GM06990 (cell line): ENCODE measurements around the gene PCDHA9.
"Not testable (repeated sequence)": the region's sequence is repeated elsewhere in the genome, so short reads cannot be mapped to it uniquely, and the experiment has no call there.

Experiments
- DNase-seq: peaks from one replicate; pipeline ENCODE4 v3.0.0-alpha.2; 2011; ENCODE audit not compliant: insufficient read length; ENCODE audit errors: extremely low read depth
- H3K27me3 ChIP-seq: replicated peaks from 2 replicates; pipeline ENCODE4 v1.6.0; 2011; ENCODE audit warnings: low read length; ENCODE audit not compliant: control insufficient read depth, insufficient read depth
- H3K36me3 ChIP-seq: 2 replicates; pipeline ENCODE4 v1.5.1; 2011; ENCODE audit warnings: low read length; ENCODE audit not compliant: control insufficient read depth, insufficient read depth
- H3K4me3 ChIP-seq: replicated peaks from 2 replicates; pipeline ENCODE4 v1.5.1; 2011; ENCODE audit warnings: low read depth, mild to moderate bottlenecking, control low read depth, low read length
- TF ChIP-seq, protein P1 (sequence below): IDR thresholded peaks from 2 replicates; pipeline ENCODE4 v1.5.1; 2011; ENCODE audit warnings: low read length, control low read depth, mild to moderate bottlenecking, inconsistent platforms; ENCODE audit not compliant: insufficient read depth, poor library complexity, severe bottlenecking

Gene PCDHA9

DNA sequence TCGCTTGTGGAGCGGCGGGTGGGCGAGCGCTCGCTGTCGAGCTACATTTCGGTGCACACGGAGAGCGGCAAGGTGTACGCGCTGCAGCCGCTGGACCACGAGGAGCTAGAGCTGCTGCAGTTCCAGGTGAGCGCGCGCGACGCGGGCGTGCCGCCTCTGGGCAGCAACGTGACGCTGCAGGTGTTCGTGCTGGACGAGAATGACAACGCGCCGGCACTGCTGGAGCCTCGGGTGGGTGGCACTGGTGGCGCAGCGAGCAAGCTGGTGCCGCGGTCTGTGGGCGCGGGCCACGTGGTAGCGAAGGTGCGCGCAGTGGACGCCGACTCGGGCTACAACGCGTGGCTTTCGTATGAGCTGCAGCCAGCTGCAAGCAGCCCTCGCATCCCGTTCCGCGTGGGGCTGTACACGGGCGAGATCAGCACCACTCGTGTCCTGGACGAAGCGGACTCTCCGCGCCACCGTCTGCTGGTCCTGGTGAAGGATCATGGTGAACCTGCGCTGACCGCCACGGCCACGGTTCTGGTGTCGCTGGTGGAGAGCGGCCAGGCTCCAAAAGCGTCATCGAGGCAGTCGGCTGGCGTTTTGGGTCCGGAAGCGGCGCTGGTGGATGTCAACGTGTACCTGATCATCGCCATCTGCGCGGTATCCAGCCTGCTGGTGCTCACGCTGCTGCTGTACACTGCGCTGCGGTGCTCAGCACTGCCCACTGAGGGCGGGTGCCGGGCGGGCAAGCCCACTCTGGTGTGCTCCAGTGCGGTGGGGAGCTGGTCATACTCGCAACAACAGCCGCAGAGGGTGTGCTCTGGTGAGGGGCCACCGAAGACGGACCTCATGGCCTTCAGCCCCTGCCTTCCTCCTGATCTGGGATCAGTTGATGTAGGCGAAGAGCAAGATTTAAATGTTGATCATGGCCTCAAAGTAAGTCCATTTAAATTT is 5.1 kb upstream of the PCDHA9 start:
- DNase-seq, result no peak
- H3K36me3 ChIP-seq, result no peaks in the 10 kb centered on the region
- no peaks in the 10 kb centered on the region for H3K27me3 ChIP-seq
- no peak overlapping the region for H3K4me3 ChIP-seq
- TF ChIP-seq, protein P1, sequence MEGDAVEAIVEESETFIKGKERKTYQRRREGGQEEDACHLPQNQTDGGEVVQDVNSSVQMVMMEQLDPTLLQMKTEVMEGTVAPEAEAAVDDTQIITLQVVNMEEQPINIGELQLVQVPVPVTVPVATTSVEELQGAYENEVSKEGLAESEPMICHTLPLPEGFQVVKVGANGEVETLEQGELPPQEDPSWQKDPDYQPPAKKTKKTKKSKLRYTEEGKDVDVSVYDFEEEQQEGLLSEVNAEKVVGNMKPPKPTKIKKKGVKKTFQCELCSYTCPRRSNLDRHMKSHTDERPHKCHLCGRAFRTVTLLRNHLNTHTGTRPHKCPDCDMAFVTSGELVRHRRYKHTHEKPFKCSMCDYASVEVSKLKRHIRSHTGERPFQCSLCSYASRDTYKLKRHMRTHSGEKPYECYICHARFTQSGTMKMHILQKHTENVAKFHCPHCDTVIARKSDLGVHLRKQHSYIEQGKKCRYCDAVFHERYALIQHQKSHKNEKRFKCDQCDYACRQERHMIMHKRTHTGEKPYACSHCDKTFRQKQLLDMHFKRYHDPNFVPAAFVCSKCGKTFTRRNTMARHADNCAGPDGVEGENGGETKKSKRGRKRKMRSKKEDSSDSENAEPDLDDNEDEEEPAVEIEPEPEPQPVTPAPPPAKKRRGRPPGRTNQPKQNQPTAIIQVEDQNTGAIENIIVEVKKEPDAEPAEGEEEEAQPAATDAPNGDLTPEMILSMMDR, result no peak

DNA sequence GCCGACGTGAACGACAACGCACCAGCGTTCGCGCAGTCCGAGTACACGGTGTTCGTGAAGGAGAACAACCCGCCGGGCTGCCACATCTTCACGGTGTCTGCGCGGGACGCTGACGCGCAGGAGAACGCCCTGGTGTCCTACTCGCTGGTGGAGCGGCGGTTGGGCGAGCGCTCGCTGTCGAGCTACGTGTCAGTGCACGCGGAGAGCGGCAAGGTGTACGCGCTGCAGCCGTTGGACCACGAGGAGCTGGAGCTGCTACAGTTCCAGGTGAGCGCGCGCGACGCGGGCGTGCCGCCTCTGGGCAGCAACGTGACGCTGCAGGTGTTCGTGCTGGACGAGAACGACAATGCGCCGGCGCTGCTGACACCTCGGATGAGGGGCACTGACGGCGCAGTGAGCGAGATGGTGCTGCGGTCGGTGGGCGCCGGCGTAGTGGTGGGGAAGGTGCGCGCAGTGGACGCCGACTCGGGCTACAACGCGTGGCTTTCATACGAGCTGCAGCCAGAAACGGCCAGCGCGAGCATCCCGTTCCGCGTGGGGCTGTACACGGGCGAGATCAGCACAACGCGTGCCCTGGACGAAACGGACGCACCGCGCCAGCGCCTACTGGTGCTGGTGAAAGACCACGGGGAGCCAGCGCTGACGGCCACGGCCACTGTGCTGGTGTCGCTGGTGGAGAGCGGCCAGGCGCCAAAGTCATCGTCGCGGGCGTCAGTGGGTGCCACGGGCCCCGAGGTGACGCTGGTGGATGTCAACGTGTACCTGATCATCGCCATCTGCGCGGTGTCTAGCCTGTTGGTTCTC is 1.9 kb downstream of the PCDHA9 start:
- not testable (repeated sequence) for H3K27me3 ChIP-seq, H3K36me3 ChIP-seq, H3K4me3 ChIP-seq, DNase-seq

DNA sequence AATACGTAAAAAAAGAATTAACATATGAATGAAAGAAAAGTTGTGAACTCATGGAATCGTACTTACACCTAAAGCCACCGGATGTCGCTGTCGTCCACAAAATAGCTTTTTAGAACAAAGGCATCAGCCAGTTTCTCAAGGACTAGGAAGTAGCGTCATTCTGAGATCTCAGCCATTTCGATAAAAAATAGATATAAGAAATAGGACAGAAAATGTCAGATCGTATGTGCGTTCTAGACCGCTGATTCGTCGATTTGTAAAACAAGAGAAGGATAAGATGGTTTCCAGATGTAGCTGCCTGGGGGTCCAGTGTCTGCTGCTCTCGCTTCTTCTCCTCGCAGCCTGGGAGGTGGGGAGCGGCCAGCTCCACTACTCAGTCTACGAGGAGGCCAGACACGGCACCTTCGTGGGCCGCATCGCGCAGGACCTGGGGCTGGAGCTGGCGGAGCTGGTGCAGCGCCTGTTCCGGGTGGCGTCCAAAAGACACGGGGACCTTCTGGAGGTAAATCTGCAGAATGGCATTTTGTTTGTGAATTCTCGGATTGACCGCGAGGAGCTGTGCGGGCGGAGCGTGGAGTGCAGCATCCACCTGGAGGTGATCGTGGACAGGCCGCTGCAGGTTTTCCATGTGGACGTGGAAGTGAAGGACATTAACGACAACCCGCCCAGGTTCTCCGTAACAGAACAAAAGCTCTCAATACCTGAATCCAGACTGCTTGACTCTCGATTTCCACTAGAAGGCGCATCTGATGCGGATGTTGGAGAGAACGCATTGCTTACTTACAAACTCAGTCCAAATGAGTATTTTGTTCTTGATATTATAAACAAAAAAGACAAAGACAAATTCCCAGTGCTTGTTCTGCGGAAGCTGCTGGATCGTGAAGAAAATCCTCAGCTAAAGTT is 7.8 kb downstream of the PCDHA9 start, which contains the start of gene PCDHA10:
Gene PCDHA10, plus strand, starts transcription at position 126 of the 903 bp plus-strand sequence. Its CDS starts 152 bp downstream, at position 278.
- Histone ChIP-seq H3K4me3 (no peak within 1 kb of the TSS), H3K36me3 (no peaks in the 10 kb centered on the region), H3K27me3 (no peaks in the 10 kb centered on the region)
- TF ChIP-seq, protein P1, result no peak
- DNase-seq, result no peak

DNA sequence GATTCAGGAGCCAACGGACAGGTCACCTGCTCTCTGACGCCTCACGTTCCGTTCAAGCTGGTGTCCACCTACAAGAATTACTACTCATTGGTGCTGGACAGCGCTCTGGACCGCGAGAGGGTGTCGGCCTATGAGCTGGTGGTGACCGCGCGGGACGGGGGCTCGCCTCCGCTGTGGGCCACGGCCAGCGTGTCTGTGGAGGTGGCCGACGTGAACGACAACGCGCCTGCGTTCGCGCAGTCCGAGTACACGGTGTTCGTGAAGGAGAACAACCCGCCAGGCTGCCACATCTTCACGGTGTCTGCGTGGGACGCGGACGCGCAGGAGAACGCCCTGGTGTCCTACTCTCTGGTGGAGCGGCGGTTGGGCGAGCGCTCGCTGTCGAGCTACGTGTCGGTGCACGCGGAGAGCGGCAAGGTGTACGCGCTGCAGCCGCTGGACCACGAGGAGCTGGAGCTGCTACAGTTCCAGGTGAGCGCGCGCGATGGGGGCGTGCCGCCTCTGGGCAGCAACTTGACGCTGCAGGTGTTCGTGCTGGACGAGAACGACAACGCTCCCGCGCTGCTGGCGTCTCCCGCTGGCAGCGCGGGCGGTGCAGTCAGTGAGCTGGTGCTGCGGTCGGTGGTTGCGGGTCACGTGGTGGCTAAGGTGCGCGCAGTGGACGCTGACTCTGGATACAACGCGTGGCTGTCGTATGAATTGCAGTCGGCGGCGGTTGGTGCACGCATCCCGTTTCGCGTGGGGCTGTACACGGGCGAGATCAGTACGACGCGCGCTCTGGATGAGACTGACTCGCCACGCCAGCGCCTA is 9.2 kb downstream of the PCDHA9 start:
- TF ChIP-seq, protein P1, result no peak
- DNase-seq, result no peak

DNA sequence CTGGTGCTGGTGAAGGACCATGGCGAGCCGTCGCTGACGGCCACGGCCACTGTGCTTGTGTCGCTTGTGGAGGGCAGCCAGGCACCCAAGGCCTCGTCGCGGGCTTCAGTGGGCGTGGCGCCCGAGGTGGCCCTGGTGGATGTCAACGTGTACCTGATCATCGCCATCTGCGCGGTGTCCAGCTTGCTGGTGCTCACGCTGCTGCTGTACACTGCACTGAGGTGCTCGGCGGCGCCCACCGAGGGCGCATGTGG is 9.7 kb downstream of the PCDHA9 start:
- no peaks in the 10 kb centered on the region for H3K27me3 ChIP-seq
- no peak for DNase-seq
- H3K36me3 ChIP-seq, result no peaks in the 10 kb centered on the region
- no peak overlapping the region for H3K4me3 ChIP-seq
- TF ChIP-seq, protein P1, result no peak

More for the DNA sequence above, 9.2 kb downstream of the PCDHA9 start:
- no peaks in the 10 kb centered on the region for H3K36me3 ChIP-seq
- H3K27me3 ChIP-seq, result no peaks in the 10 kb centered on the region
- H3K4me3 ChIP-seq, result no peak overlapping the region
